GM19351 (cell line): ENCODE results near the gene TSPAN5.

ENCODE experiments used
- ATAC-seq: cut with Tn5 transposase; IDR thresholded peaks from one replicate; pipeline ENCODE4 v1.9.1; 2021; ENCODE audit warnings: mild to moderate bottlenecking, moderate library complexity; ENCODE audit not compliant: unreplicated experiment

The TSPAN5 gene

GRCh38 chr4:98646422-98646821, 12.0 kb downstream of the TSPAN5 start:
- ATAC-seq: no peak

DNA sequence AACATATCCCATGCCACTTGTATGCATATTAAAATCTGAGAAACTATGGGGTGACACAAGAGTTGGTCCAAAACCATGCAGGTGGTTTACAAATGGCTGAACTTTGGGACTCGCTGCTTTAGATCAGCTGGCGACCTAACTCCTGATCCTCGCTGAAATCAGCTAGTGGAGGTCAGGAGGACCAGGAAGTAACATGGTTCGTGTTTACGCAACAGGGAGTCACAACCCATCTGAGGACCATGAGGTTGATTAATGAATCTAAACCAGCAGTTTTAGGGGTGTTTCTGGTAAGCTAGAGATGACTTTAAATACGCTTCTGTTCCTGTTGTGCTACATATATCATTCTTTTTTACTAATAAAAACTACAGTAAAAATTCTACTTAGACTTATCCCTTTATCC, 12.9 kb downstream of the TSPAN5 start:
- no peak for ATAC-seq

- ATAC-seq: no peak
Observed at GRCh38 chr4:98643755-98644154, 14.7 kb downstream of the TSPAN5 start.

- ATAC-seq: no peak
Observed at GRCh38 chr4:98642991-98643426, 15.4 kb downstream of the TSPAN5 start.

GRCh38 chr4:98641906-98642668, 16.3 kb downstream of the TSPAN5 start:
- no peak for ATAC-seq

DNA sequence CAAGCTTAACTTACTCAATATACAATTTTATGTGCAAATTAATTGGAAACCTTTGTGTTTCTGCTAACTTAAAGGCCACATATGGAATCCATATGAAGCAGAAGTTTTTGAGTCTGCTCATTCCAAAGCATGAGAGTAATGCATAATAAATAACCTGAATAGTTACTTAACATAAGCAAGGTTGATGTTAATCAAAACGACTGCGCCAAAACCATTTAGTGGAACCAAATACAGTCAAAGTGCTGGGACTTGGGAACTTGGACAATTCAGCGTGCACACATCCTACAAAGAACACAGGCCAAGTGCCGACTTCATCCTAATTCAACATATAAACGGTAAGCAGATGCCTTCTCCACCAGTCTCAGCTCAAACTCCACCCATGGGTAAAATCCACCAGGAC, 17.0 kb downstream of the TSPAN5 start:
- no peak for ATAC-seq

DNA sequence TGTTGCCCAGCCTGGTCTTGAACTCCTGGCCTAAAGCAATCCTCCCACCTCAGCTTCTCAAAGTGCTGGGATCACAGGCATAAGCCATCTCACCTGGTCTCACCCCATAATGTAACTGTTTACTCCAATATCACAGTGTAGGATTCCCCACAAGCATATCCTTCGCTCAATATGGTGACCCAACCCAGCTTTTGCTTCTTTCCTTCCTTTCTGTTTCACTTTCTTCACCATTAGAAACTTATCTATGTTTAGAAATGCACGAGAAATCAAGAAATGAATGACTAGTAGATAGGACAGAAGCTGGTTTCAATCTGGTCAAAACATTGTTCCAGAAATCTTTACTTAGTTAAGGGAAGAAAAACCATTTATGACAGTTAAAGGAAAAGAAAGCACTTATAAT, 18.9 kb downstream of the TSPAN5 start:
- peak; percentile 76 for ATAC-seq

DNA sequence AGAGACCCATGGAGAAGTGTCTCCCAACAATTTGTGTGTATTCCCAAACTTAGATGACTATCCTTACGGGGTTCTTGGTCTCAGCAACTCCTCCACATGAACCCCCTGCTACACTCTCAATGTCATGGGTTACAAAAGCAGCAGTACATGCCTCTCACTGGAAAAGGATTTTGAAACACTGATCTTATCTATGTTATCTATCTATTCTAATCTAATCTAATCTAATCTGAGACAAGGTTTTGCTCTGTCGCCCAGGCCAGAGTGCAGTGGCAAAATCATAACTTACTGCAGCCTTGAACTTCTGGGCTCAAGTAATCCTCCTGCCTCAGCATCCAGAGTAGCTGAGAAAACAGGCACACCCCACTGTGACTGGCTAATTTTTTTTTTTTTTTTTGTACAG, 19.3 kb downstream of the TSPAN5 start:
- no peak for ATAC-seq

DNA sequence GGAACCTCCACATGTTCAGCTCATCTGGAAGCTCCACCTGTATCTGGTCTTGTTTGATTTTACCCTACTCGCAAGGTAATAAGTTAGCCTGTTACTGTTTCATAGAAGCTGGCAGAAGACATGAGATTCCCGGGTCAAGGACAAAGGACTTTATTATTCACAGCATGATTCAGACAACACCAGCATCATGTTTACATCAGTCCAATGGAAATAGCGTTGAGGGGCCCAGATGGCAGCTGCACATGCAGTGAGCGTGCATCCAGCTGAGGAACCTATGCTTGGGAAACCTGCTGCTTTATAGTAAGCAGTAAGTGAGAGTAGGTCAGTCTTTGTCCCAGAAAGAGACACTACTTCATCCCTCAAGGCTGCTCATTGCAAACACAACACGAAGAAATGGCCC, 19.8 kb downstream of the TSPAN5 start:
- no peak for ATAC-seq

- ATAC-seq: no peak
Observed at GRCh38 chr4:98634061-98634460, 24.4 kb downstream of the TSPAN5 start.

- ATAC-seq: no peak
Observed at GRCh38 chr4:98633159-98633558, 25.3 kb downstream of the TSPAN5 start.

DNA sequence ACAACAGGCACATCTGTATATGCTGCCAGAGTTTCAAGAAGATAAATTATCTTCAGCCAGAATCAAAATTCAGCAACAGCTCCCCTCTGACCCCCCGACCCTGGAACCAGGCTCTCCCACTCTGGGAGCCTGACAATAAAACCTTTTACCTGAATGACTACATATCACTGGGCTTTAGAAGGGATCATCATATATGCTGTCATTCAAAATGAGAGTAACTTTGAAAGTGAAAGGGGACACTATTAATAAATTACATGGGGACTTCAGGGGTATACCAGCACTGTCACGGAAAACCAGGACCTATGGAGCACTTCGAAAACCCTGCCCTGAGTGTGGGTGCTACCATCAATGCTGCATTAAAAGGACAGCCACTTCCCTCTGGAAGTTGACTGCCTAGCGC, 26.2 kb downstream of the TSPAN5 start:
- ATAC-seq: no peak

DNA sequence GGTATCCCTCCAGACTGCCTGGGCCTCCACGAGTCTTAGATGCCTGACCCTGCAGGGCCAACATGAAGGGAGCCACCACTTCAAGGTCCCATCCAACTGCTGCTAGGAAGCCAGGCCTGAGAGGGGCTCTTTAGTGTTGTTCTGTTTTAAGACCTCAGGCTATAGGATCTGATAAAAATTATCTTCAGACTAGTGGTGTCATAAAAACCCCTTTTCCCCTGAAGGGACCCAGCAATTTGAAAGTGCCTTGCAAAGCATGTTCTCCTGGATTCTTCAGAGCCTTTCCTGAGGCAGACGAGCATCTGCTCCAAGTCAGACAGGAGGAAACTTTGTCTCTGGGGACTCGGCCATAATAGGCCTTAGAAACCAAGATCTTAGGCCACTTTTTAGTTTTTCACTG, 26.9 kb downstream of the TSPAN5 start:
- ATAC-seq: no peak

DNA sequence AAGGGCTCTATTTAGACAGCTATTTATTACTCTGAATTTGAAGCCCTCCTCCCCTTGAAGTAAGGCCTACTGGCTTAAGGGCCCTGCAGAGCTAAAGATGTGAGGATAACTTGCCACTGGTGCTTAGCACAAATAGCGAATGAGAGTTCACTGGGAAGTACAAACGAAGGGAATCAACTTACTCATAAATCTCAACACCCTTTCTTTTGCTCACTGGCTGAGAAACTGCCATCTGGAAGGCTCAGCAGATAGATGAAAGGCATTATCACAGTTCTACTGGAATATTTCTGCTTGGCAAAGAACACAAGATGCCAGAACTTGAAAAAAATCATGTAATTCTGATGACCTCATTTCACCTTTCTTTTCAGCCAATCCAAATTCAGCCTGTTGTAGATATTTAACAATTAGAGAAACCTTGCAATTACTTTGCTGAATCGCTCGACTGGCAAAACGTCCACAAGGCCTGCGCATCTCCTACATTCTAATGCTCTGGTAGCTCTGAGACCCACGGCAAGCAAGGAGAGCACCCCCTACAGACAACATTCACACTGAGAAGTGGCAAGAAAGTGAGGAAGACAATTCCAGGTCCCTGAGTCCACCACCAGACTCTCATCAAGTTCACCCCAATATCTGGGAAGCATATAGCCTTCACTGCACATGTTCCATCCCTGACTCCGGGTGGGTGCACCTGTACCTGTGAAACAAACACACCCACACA, 27.5 kb downstream of the TSPAN5 start:
- no peak for ATAC-seq

- ATAC-seq: no peak
Observed at GRCh38 chr4:98627531-98628257, 30.7 kb downstream of the TSPAN5 start.

DNA sequence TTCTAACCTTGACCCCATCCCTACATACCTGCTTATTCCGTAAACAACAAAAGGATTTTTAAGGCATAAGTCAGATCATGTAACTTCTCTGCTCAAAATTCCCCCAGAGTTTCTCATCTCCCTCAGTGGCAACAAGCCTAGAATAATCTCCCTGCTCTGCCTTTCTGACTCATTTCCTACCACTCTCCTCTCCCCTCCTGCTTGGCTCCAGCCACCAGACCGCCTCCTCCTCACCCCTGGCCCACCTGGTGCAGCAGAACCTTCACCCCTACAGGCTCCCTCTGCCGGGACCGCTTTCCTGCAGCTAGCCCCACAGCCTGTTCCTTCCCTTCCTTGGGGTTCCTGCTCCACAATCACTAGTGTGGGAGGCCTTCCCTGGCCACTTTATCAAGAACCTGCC, 32.1 kb downstream of the TSPAN5 start:
- ATAC-seq: no peak

GRCh38 chr4:98625920-98626319, 32.5 kb downstream of the TSPAN5 start:
- ATAC-seq: no peak

DNA sequence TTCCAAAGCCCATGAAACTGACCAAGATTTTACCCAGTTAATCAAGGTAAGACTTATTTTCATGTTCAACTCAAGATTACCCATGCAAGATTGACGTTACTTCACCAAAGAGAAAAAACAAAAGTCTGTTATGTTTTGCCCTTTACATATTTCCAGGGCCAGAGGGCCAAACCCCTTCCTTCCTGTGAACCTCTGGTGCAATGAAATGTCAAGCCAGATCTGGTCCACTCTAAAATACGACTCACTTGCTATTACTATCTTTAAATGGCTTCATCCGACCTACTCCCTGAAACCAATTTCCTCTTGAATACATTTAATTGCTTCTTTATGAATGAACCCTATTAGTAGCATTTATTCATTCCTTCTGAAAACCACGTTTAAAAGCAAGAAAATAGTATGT, 33.0 kb downstream of the TSPAN5 start:
- ATAC-seq: no peak

DNA sequence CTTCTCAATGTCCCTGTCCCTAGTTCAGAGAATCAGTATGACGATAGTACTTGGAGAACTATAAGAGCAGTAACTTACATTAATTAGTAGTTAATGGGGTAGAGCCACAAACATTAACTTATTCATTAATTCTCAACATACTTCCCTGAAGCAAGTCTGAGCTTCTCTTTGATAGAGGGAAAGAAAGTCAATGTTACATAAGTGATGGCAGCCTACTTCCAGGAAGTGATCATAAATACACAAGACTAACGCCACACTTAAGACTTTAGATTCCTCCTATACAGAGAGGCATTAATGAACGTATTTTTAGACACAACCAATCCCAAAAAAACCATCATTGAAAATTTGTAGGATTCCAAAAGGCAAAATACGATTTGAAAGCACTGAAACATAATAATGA, 33.8 kb downstream of the TSPAN5 start:
- ATAC-seq: no peak

DNA sequence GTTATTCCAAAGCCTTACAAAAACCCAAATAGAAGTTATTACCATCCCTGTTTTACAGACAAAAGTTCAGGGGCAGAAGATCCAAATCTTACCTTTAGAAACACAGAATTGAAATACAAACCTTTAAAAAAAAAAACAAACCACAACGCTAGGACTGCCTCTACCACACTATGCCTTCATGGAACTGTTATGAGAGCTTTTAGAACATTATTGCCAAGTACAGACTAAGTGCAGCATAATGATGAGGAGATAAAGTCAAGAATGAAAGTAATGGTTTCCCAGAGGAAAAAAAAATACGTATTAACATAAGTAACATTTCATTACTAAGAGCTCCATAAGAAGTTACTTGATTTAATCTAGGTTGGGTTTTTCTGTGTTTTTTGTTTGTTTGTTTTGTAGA, 34.3 kb downstream of the TSPAN5 start:
- no peak for ATAC-seq

- no peak for ATAC-seq
Observed at GRCh38 chr4:98623126-98623802, 35.1 kb downstream of the TSPAN5 start.
